Renal pelvis (tissue), 12 donors: ENCODE results near the gene SLCO2A1. TPM values are rescaled to one million over a fixed set of nuclear protein-coding genes. Genes with fewer than 3 reads are reported as not detected.
A peak's percentile ranks its signal among the peaks of the same experiment; 100 is the strongest.
"Not testable (repeated sequence)": the region's sequence is repeated elsewhere in the genome, so short reads cannot be mapped to it uniquely, and the experiment has no call there.

Source experiments
- DNase-seq: peaks from one replicate; pipeline ENCODE4 v3.0.0-alpha.2; 2013
- long read RNA-seq, 16 experiments: transcript quantifications; one replicate each; lab custom pipeline, GENCODE V29; 2026
- polyA plus RNA-seq, 3 donors: library from polyadenylated mRNA; unstranded; fragments of 120-200 nt; gene quantifications; one replicate each; pipeline ENCODE4 v1.2.1, GENCODE V29; 2013; ENCODE audit not compliant: insufficient read length in 3 of 3

SLCO2A1 gene
- polyA plus RNA-seq = 10 to 100 TPM; 20.1 to 27.5 (median 23.1) TPM
- long read RNA-seq, donor 1, full-length matches to known transcripts = 4 of 4 reads
- long read RNA-seq, donor 1, partial matches to known transcripts = 0 of 4 reads
- long read RNA-seq, donor 1, other reads (novel, unspliced or antisense) = 0 of 4 reads
- long read RNA-seq, donor 2, full-length matches to known transcripts = 2 of 2 reads
- long read RNA-seq, donor 2, partial matches to known transcripts = 0 of 2 reads
- long read RNA-seq, donor 2, other reads (novel, unspliced or antisense) = 0 of 2 reads
- long read RNA-seq, donor 3, full-length matches to known transcripts = 1 of 1 reads
- long read RNA-seq, donor 3, partial matches to known transcripts = 0 of 1 reads
- long read RNA-seq, donor 3, other reads (novel, unspliced or antisense) = 0 of 1 reads
- long read RNA-seq, donor 4 = 0 reads
- long read RNA-seq, donor 5 = 0 reads
- long read RNA-seq, donor 6, full-length matches to known transcripts = 2 of 2 reads
- long read RNA-seq, donor 6, partial matches to known transcripts = 0 of 2 reads
- long read RNA-seq, donor 6, other reads (novel, unspliced or antisense) = 0 of 2 reads
- long read RNA-seq, donor 7, full-length matches to known transcripts = 2 of 18 reads
- long read RNA-seq, donor 7, partial matches to known transcripts = 16 of 18 reads
- long read RNA-seq, donor 7, other reads (novel, unspliced or antisense) = 0 of 18 reads
- long read RNA-seq, donor 8 = 0 reads
- long read RNA-seq, donor 9, full-length matches to known transcripts = 2 of 2 reads
- long read RNA-seq, donor 9, partial matches to known transcripts = 0 of 2 reads
- long read RNA-seq, donor 9, other reads (novel, unspliced or antisense) = 0 of 2 reads
- long read RNA-seq, donor 10, full-length matches to known transcripts = 1 of 1 reads
- long read RNA-seq, donor 10, partial matches to known transcripts = 0 of 1 reads
- long read RNA-seq, donor 10, other reads (novel, unspliced or antisense) = 0 of 1 reads
- long read RNA-seq, donor 11, full-length matches to known transcripts = 2 of 2 reads
- long read RNA-seq, donor 11, partial matches to known transcripts = 0 of 2 reads
- long read RNA-seq, donor 11, other reads (novel, unspliced or antisense) = 0 of 2 reads
- long read RNA-seq, donor 12, full-length matches to known transcripts = 3 of 3 reads
- long read RNA-seq, donor 12, partial matches to known transcripts = 0 of 3 reads
- long read RNA-seq, donor 12, other reads (novel, unspliced or antisense) = 0 of 3 reads
- long read RNA-seq, donor 13, full-length matches to known transcripts = 1 of 1 reads
- long read RNA-seq, donor 13, partial matches to known transcripts = 0 of 1 reads
- long read RNA-seq, donor 13, other reads (novel, unspliced or antisense) = 0 of 1 reads
- long read RNA-seq, donor 14 = 0 reads
- long read RNA-seq, donor 15 = 0 reads
- long read RNA-seq, donor 16, full-length matches to known transcripts = 2 of 2 reads
- long read RNA-seq, donor 16, partial matches to known transcripts = 0 of 2 reads
- long read RNA-seq, donor 16, other reads (novel, unspliced or antisense) = 0 of 2 reads

GRCh38 chr3:134029734-134030378, at the start of gene SLCO2A1:
TSS of gene SLCO2A1 (minus strand) at chr3:134029925. CDS start at chr3:134029802, 123 bp downstream.
- DNase-seq = peak; percentile 74

GRCh38 chr3:134079111-134079547, 49.4 kb upstream of the SLCO2A1 start:
- DNase-seq = no peak

GRCh38 chr3:134078169-134078831, 48.6 kb upstream of the SLCO2A1 start:
- no peak for DNase-seq

- DNase-seq = no peak
These were observed 48.0 kb upstream of the SLCO2A1 start for GRCh38 chr3:134077649-134078161.

GRCh38 chr3:134076851-134077250, 47.1 kb upstream of the SLCO2A1 start:
- DNase-seq = no peak

GRCh38 chr3:134075846-134076245, 46.1 kb upstream of the SLCO2A1 start:
- no peak for DNase-seq

- DNase-seq = no peak
These were observed 45.8 kb upstream of the SLCO2A1 start for GRCh38 chr3:134075568-134075825.

- no peak for DNase-seq
These were observed 45.3 kb upstream of the SLCO2A1 start for GRCh38 chr3:134074790-134075567.

GRCh38 chr3:134074001-134074789, 44.5 kb upstream of the SLCO2A1 start:
- no peak for DNase-seq

- DNase-seq = no peak
These were observed 43.8 kb upstream of the SLCO2A1 start for GRCh38 chr3:134073583-134073945.

- DNase-seq = no peak
These were observed 43.3 kb upstream of the SLCO2A1 start for GRCh38 chr3:134072881-134073582.

- DNase-seq = not testable (repeated sequence)
These were observed 40.6 kb upstream of the SLCO2A1 start for GRCh38 chr3:134070281-134070680.

- DNase-seq = no peak
These were observed 38.7 kb upstream of the SLCO2A1 start for GRCh38 chr3:134068429-134068828.

- DNase-seq = no peak
These were observed 37.9 kb upstream of the SLCO2A1 start for GRCh38 chr3:134067531-134068161.

- no peak for DNase-seq
These were observed 37.2 kb upstream of the SLCO2A1 start for GRCh38 chr3:134066651-134067530.

GRCh38 chr3:134066158-134066541, 36.4 kb upstream of the SLCO2A1 start:
- no peak for DNase-seq
